GM18858 (cell line): Measurements from ENCODE around the gene GABBR2.

Experiments
- ATAC-seq: cut with Tn5 transposase; IDR thresholded peaks from one replicate; pipeline ENCODE4 v1.9.1; 2021; ENCODE audit not compliant: unreplicated experiment

The GABBR2 gene

GRCh38 chr9:98708933-98709911 is at the start of gene GABBR2:
GABBR2 (minus strand) TSS chr9:98708935; CDS start chr9:98708737, 198 bp downstream.
- no peak for ATAC-seq

- ATAC-seq, result no peak
These were observed 46.4 kb upstream of the GABBR2 start for GRCh38 chr9:98755006-98755618.

- no peak for ATAC-seq
These were observed 42.5 kb upstream of the GABBR2 start for GRCh38 chr9:98751210-98751609.

- ATAC-seq, result no peak
These were observed 41.8 kb upstream of the GABBR2 start for GRCh38 chr9:98750364-98751060.

GRCh38 chr9:98747476-98747875 is 38.7 kb upstream of the GABBR2 start:
- no peak for ATAC-seq

GRCh38 chr9:98745470-98745869 is 36.7 kb upstream of the GABBR2 start:
- ATAC-seq, result no peak

- no peak for ATAC-seq
These were observed 35.3 kb upstream of the GABBR2 start for GRCh38 chr9:98743818-98744611.

GRCh38 chr9:98743329-98743728 is 34.6 kb upstream of the GABBR2 start:
- ATAC-seq, result no peak

- no peak for ATAC-seq
These were observed 33.9 kb upstream of the GABBR2 start for GRCh38 chr9:98742325-98743280.

- ATAC-seq, result no peak
These were observed 31.6 kb upstream of the GABBR2 start for GRCh38 chr9:98740226-98740881.

- no peak for ATAC-seq
These were observed 30.0 kb upstream of the GABBR2 start for GRCh38 chr9:98738741-98739140.

- no peak for ATAC-seq
These were observed 27.5 kb upstream of the GABBR2 start for GRCh38 chr9:98736226-98736625.

GRCh38 chr9:98732801-98733200 is 24.1 kb upstream of the GABBR2 start:
- ATAC-seq, result no peak

GRCh38 chr9:98732091-98732490 is 23.4 kb upstream of the GABBR2 start:
- no peak for ATAC-seq

- no peak for ATAC-seq
These were observed 22.1 kb upstream of the GABBR2 start for GRCh38 chr9:98730871-98731270.

- no peak for ATAC-seq
These were observed 19.8 kb upstream of the GABBR2 start for GRCh38 chr9:98728500-98728899.

- no peak for ATAC-seq
These were observed 18.7 kb upstream of the GABBR2 start for GRCh38 chr9:98727428-98727827.

- ATAC-seq, result no peak
These were observed 18.0 kb upstream of the GABBR2 start for GRCh38 chr9:98726735-98727134.
